Lower leg skin (tissue), 4 donors: ENCODE results near the gene DYNC1LI2. TPM values are rescaled to one million over a fixed set of nuclear protein-coding genes. Genes with fewer than 3 reads are reported as not detected.

ENCODE experiments used
- DNase-seq, 2 donors: peaks; one replicate each; pipeline ENCODE4 v3.0.0-alpha.2; 2019; ENCODE audit warnings: low spot score in 2 of 2
- H3K4me3 ChIP-seq: fragments of 200-600 bp; sonication (generic); 2 replicates; pipeline ENCODE4 v1.5.1; 2017; ENCODE audit warnings: mild to moderate bottlenecking, low read depth; ENCODE audit not compliant: poor library complexity, severe bottlenecking
- POLR2A ChIP-seq, 2 donors: fragments of 450-650 bp; IDR thresholded peaks; one replicate each; pipeline ENCODE4 v1.6.1; 2016 to 2017; ENCODE audit warnings: antibody characterized with exemption in 2 of 2, mild to moderate bottlenecking in 1 of 2, moderate library complexity in 1 of 2
- WGBS, 2 donors: methylation state at CpG; one replicate each; pipeline ENCODE4 v1.1.5; 2018; 5-methylcytosine and 5-hydroxymethylcytosine counted together
- intact Hi-C: fragments of 100-400 bp; cut with DNase I; formaldehyde crosslinking; loops from one replicate; pipeline ENCODE4 v1.15.0; 2023; ENCODE audit warnings: low total_unique reads
- total RNA-seq, 4 donors: library from RNA; depleted of rRNA; stranded (reverse); fragments of >200 nt; gene quantifications; one replicate each; pipeline ENCODE4 v1.1.0, GENCODE V29; 2016
- TF ChIP-seq, protein P1 (sequence below), 3 donors: fragments of 450-650 bp; IDR thresholded peaks; one replicate each; pipeline ENCODE4 v1.5.1; 2016; ENCODE audit warnings: antibody characterized with exemption in 3 of 3, mild to moderate bottlenecking in 3 of 3, moderate library complexity in 2 of 3

The DYNC1LI2 gene
- total RNA-seq, 4 donors from 2014 or later = 59.3 to 194 (median 111) TPM

DNA sequence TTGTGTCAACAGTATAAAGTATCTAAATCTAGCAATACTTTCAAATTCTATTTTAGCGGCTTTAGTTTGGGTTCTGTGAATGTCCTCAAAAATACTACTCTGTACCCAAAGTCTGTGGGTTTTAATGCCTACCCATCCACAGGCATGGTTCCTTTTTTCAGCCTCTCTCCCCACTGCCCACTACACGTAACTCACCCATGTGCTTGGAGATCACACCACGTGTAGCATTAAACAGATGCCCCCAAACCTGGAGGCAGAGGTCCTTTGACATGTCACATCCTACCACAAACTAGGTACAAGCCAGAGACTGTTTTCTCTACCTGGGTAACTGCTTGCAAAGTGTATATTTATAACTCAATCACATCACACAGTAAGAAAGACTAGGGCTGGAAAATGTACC, 5.4 kb downstream of the DYNC1LI2 start:
- DNase-seq = no peak
- no peak for TF ChIP-seq POLR2A (IDR thresholded peaks at IDR 0.05)
- TF ChIP-seq, protein P1, sequence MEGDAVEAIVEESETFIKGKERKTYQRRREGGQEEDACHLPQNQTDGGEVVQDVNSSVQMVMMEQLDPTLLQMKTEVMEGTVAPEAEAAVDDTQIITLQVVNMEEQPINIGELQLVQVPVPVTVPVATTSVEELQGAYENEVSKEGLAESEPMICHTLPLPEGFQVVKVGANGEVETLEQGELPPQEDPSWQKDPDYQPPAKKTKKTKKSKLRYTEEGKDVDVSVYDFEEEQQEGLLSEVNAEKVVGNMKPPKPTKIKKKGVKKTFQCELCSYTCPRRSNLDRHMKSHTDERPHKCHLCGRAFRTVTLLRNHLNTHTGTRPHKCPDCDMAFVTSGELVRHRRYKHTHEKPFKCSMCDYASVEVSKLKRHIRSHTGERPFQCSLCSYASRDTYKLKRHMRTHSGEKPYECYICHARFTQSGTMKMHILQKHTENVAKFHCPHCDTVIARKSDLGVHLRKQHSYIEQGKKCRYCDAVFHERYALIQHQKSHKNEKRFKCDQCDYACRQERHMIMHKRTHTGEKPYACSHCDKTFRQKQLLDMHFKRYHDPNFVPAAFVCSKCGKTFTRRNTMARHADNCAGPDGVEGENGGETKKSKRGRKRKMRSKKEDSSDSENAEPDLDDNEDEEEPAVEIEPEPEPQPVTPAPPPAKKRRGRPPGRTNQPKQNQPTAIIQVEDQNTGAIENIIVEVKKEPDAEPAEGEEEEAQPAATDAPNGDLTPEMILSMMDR (IDR thresholded peaks at IDR 0.05) = no peak
- WGBS, 2 donors = 70 to 76% methylated on average over 3 of the region's 3 CpGs

DNA sequence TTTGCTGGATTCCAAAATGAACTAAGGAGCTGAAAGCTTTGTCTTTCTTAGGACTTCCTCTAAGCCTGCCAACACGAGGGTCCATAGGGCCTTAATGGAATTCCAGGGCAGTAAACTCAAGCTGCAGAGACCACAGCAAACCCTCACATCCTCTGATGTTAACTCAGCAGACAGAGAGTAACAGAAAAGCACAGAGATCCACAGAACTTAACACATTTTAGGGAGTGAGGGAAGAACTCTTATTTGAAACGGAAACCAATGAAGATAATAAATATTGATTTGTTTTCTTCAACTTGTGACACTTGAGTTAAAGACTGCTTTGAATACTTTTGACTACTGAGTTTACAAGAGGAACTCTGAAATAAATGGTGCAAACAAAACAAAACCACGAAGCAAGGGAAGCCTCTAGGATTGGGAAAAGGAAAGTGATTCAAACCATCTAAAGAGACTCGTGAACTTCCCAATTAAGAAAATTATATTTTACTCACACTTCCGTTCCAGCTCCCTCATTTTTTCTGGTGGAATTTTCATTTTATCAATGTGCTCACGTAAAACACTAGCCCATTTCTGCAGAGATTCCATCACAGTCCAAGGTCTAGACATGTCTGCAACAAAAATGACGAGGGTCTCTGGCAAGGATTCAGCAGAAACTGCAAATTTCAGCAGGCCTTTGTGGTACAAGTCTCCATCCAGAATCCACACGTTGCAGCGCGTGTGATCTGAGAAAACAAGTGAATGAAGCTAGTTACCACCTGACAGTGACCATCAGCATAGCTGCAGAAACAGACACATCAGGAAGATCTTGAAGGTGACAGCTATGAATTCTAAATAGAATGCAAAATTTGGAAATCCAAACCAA, 9.2 kb downstream of the DYNC1LI2 start:
- intact Hi-C loops = no loop called here
- WGBS, 2 donors = 53 to 60% methylated on average over 10 of the region's 10 CpGs
- no peak overlapping the region for H3K4me3 ChIP-seq
- DNase-seq = no peak
- no peak for TF ChIP-seq POLR2A (IDR thresholded peaks at IDR 0.05)
- TF ChIP-seq, protein P1 (IDR thresholded peaks at IDR 0.05) = no peak

More for the DNA sequence above, 5.4 kb downstream of the DYNC1LI2 start:
- intact Hi-C loops = no loop called here
- no peak overlapping the region for H3K4me3 ChIP-seq

DNA sequence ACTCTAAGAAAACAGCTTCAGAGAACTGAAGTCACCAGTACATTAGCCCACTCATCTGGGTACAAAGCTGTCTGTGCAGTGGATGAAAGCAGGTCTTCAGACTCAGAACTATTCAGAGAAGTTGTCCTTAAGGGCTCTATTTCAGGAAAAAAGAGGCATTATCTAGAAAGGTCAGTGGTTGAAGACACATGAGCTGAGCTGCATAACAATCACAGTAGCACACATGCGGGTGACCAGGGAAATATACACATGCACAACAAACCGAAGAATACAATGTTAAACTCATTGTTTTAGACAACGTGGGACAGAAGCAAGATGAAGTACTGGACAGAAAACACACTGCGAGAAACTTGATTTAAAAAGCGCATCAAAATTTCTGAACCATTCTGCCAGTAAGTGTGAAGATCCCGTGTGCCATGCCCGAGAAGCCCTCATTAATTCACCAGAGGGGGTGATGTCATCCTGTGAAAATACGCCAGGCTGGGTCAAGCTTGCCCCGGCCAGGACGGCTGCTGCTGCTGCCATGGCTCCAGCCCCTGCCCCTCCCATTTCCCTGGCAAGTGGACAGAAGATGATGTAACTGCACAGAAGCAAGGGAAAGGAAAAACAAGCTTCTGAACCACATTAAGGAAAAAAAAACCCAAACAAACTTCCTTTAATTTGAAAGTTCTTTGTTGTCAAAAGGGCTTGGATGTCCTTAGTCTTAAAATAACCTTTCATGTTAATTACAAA, 10.1 kb downstream of the DYNC1LI2 start:
- no peak for TF ChIP-seq POLR2A (IDR thresholded peaks at IDR 0.05)
- TF ChIP-seq, protein P1 (IDR thresholded peaks at IDR 0.05) = no peak
- intact Hi-C loops = no loop called here
- peak; percentile 92 to 97 for DNase-seq
- 13 to 18% methylated on average over 10 of the region's 10 CpGs for WGBS, 2 donors
- no peak overlapping the region for H3K4me3 ChIP-seq

DNA sequence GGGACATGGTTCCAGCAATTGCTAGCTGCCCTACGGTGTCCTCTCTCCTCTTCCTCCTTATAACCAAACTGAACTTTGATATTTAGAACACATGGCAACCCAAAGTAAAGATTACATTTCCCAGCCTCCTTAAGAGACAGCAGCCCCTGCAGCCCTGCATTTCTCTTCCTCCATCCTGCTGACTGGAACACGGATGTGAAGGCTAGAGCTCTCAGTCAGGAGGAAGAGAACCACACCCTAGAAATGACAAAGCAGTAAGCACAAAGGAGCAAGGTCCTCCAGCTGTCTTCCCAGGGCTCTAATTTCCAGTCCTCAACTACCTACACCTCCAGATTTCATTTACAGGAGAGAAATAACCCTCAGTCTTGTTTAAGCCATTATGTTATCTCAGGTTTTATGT, 10.9 kb downstream of the DYNC1LI2 start:
- DNase-seq = no peak
- H3K4me3 ChIP-seq = no peak overlapping the region
- WGBS, 2 donors = 39 to 43% methylated on average over 2 of the region's 2 CpGs
- intact Hi-C loops = no loop called here
- no peak for TF ChIP-seq POLR2A (IDR thresholded peaks at IDR 0.05)
- TF ChIP-seq, protein P1 (IDR thresholded peaks at IDR 0.05) = no peak

DNA sequence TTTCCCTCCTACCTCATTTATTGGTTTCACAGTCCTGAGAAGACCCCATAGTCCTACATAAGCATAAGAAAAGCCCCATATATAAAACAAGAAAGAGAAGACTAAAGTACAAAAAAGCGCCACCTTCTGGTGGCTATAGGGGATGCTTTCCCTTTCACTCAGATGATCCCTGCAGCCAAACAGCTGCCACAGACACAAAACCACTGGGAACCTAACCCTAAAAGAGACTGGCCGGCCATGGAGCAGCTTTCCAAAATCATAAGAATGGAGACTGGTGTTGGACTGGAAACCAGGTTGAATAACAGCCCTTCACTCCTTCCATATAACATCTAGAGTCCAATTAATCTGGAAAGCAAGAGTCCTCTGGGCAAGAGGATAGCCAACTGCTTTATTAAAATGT, 11.4 kb downstream of the DYNC1LI2 start:
- TF ChIP-seq POLR2A (IDR thresholded peaks at IDR 0.05) = no peak
- TF ChIP-seq, protein P1 (IDR thresholded peaks at IDR 0.05) = no peak
- WGBS, 2 donors = 41 to 51% methylated on average over 2 of the region's 2 CpGs
- intact Hi-C loops = no loop called here
- H3K4me3 ChIP-seq = no peak overlapping the region
- no peak for DNase-seq
